ENCODE data around the gene RNU1-3. TPM values are rescaled to one million over a fixed set of nuclear protein-coding genes. Genes with fewer than 3 reads are reported as not detected.
"Not testable (repeated sequence)": the region's sequence is repeated elsewhere in the genome, so short reads cannot be mapped to it uniquely, and the experiment has no call there.

Gene RNU1-3
- total and polyA plus RNA-seq, 12 donors: under 0.01 to 5,330 (median 1,268) TPM; not detected in 4

GRCh38 chr1:16697152-16697551 lies 30.4 kb upstream of the RNU1-3 start:
- intact Hi-C loops (cut with DNase I); H3K4me3 ChIP-seq; H3K27ac ChIP-seq; H3K9me3 ChIP-seq (replicated peaks in 1 of 3); H3K4me1 ChIP-seq (replicated peaks in 1 of 2); H3K36me3 ChIP-seq (replicated peaks in 1 of 2); H3K27me3 ChIP-seq: not testable (repeated sequence)
- DNase-seq: peak in 1 of 7 donors; percentile 48
- WGBS, 4 donors: 83 to 100% (median 83%) methylated on average over 1 to 4 of the region's 7 CpGs; no CpG with 5 or more reads in 1 of the 4 donors

- peak in 1 of 7 donors; percentile 51 for DNase-seq
- H3K27me3 ChIP-seq; H3K4me1 ChIP-seq (replicated peaks in 1 of 2); H3K4me3 ChIP-seq; H3K27ac ChIP-seq; H3K36me3 ChIP-seq (replicated peaks in 1 of 2); intact Hi-C loops (cut with DNase I); H3K9me3 ChIP-seq (replicated peaks in 1 of 3): not testable (repeated sequence)
- 8 to 39% (median 12%) methylated on average over 14 to 25 of the region's 33 CpGs; no CpG with 5 or more reads in 1 of the 4 donors for whole genome bisulfite sequencing, 4 donors
Observed at GRCh38 chr1:16696507-16697150, 29.9 kb upstream of the RNU1-3 start.

- H3K4me1 ChIP-seq (replicated peaks in 1 of 2); H3K36me3 ChIP-seq (replicated peaks in 1 of 2); DNase-seq; H3K9me3 ChIP-seq (replicated peaks in 1 of 3); intact Hi-C loops (cut with DNase I); H3K27ac ChIP-seq; H3K27me3 ChIP-seq; H3K4me3 ChIP-seq: not testable (repeated sequence)
- WGBS, 4 donors: 63% methylated on average over 1 of the region's 16 CpGs; no CpG with 5 or more reads in 3 of the 4 donors
Observed at GRCh38 chr1:16694308-16694702, 27.6 kb upstream of the RNU1-3 start.

GRCh38 chr1:16693449-16694307 lies 26.9 kb upstream of the RNU1-3 start:
- H3K4me1 ChIP-seq (replicated peaks in 1 of 2); H3K36me3 ChIP-seq (replicated peaks in 1 of 2); H3K27ac ChIP-seq; intact Hi-C loops (cut with DNase I); H3K27me3 ChIP-seq; DNase-seq; H3K4me3 ChIP-seq; H3K9me3 ChIP-seq (replicated peaks in 1 of 3): not testable (repeated sequence)
- 1 to 2% methylated on average over 26 to 36 of the region's 96 CpGs; no CpG with 5 or more reads in 2 of the 4 donors for WGBS, 4 donors

- H3K9me3 ChIP-seq (replicated peaks in 1 of 3); H3K4me3 ChIP-seq; H3K36me3 ChIP-seq (replicated peaks in 1 of 2); intact Hi-C loops (cut with DNase I); H3K27me3 ChIP-seq; H3K4me1 ChIP-seq (replicated peaks in 1 of 2); DNase-seq; H3K27ac ChIP-seq: not testable (repeated sequence)
- 0 to 11% (median 4%) methylated on average over 7 to 24 of the region's 79 CpGs; no CpG with 5 or more reads in 1 of the 4 donors for WGBS, 4 donors
Observed at GRCh38 chr1:16692717-16693448, 26.1 kb upstream of the RNU1-3 start.

GRCh38 chr1:16692283-16692682 lies 25.5 kb upstream of the RNU1-3 start:
- DNase-seq; H3K36me3 ChIP-seq (replicated peaks in 1 of 2); H3K27me3 ChIP-seq; intact Hi-C loops (cut with DNase I); H3K27ac ChIP-seq; H3K4me3 ChIP-seq; H3K4me1 ChIP-seq (replicated peaks in 1 of 2); H3K9me3 ChIP-seq (replicated peaks in 1 of 3): not testable (repeated sequence)
- WGBS, 4 donors: 0 to 60% (median 6%) methylated on average over 4 to 26 of the region's 39 CpGs; no CpG with 5 or more reads in 1 of the 4 donors

- H3K36me3 ChIP-seq (replicated peaks in 1 of 2); H3K27me3 ChIP-seq; H3K4me1 ChIP-seq (replicated peaks in 1 of 2); H3K4me3 ChIP-seq; H3K27ac ChIP-seq; DNase-seq; intact Hi-C loops (cut with DNase I); H3K9me3 ChIP-seq (replicated peaks in 1 of 3): not testable (repeated sequence)
- 85 to 92% methylated on average over 4 to 5 of the region's 13 CpGs; no CpG with 5 or more reads in 2 of the 4 donors for WGBS, 4 donors
Observed at GRCh38 chr1:16690971-16691682, 24.4 kb upstream of the RNU1-3 start.

GRCh38 chr1:16687132-16687800 lies 20.5 kb upstream of the RNU1-3 start:
- H3K9me3 ChIP-seq (replicated peaks in 1 of 3); H3K4me1 ChIP-seq (replicated peaks in 1 of 2); H3K27me3 ChIP-seq; H3K36me3 ChIP-seq (replicated peaks in 1 of 2); H3K4me3 ChIP-seq; intact Hi-C loops (cut with DNase I); H3K27ac ChIP-seq: not testable (repeated sequence)
- peak in 1 of 7 donors; percentile 48 for DNase-seq
- 71 to 76% (median 71%) methylated on average over 12 to 13 of the region's 13 CpGs for WGBS, 4 donors

- H3K9me3 ChIP-seq (replicated peaks in 1 of 3); H3K4me3 ChIP-seq; H3K4me1 ChIP-seq (replicated peaks in 1 of 2); H3K27ac ChIP-seq; H3K36me3 ChIP-seq (replicated peaks in 1 of 2); intact Hi-C loops (cut with DNase I); H3K27me3 ChIP-seq; DNase-seq: not testable (repeated sequence)
- 33 to 43% (median 40%) methylated on average over 30 to 37 of the region's 37 CpGs for WGBS, 4 donors
Observed at GRCh38 chr1:16685445-16686371, 19.0 kb upstream of the RNU1-3 start.
